ENCODE measurements around the gene SCARF1.

Gene SCARF1, protein sequence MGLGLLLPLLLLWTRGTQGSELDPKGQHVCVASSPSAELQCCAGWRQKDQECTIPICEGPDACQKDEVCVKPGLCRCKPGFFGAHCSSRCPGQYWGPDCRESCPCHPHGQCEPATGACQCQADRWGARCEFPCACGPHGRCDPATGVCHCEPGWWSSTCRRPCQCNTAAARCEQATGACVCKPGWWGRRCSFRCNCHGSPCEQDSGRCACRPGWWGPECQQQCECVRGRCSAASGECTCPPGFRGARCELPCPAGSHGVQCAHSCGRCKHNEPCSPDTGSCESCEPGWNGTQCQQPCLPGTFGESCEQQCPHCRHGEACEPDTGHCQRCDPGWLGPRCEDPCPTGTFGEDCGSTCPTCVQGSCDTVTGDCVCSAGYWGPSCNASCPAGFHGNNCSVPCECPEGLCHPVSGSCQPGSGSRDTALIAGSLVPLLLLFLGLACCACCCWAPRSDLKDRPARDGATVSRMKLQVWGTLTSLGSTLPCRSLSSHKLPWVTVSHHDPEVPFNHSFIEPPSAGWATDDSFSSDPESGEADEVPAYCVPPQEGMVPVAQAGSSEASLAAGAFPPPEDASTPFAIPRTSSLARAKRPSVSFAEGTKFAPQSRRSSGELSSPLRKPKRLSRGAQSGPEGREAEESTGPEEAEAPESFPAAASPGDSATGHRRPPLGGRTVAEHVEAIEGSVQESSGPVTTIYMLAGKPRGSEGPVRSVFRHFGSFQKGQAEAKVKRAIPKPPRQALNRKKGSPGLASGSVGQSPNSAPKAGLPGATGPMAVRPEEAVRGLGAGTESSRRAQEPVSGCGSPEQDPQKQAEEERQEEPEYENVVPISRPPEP

DNA sequence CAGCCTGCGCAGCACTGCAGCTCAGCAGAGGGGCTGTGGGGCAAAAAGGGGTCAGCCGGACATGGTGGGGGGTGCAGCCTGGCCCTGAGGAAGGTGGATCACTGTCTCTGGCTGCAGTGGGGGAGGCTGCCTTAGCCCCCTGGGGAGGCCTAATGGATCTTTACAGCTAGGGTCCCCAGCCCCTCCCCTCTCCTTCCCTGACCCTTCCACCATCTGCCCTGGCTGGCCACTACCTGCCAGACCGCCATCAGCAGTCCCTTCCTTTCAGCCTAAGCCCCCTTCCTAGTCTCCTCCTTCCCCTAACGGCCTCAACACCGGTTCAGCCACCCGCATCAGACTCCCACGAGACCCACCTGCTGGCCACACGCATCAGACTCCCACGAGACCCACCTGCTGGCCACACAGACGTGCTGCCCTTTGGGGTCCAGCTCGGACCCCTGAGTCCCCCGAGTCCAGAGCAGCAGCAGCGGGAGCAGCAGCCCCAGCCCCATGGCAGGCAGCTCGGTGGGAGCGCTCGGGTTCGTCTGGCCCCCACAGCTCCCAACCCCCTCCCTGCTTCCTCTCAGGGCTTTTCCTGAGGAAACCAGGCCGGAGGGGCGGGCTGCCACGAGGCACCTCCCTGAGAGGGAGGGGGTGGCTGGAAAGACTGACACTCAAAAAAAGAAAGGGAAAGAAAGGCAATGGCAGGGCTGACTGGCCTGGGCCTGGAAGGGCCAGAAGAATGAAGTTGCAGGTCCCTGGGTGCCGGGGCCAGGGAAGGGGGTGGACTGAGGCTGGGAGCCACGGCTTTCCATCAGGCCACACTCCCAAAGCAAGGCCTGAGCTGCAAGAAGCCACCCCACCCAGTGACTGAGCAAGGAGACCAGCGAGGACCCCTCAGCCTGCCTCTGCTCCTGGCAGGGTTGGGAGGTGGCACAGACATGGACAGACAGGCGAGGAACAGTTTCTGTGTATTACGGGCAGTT lies at the start of gene SCARF1:
Gene SCARF1 (minus strand): TSS at position 526 of the 965 bp plus-strand sequence. CDS start 35 bp downstream, at position 491.
- Histone ChIP-seq H4K20me1 (ENCODE audit: insufficient read depth, low read length) (no peaks in the 10 kb centered on the region), H3K4me1 (ENCODE audit: insufficient read depth, low read length, severe bottlenecking) (peaks cover 29% of the 10 kb centered on the region), H3K79me2 (ENCODE audit: insufficient read depth, low read length) (no peaks in the 10 kb centered on the region), H3K9me3 (ENCODE audit: low read length) (no peaks in the 10 kb centered on the region), H3K9ac (ENCODE audit: low read length) (no peak within 1 kb of the TSS; the same call in 1 of the 2 replicates), H3K4me3 (ENCODE audit: low read depth, low read length, poor library complexity, severe bottlenecking) (no peak within 1 kb of the TSS), H3K4me2 (ENCODE audit: low read length) (no peak within 1 kb of the TSS), H3K27ac (ENCODE audit: low read depth, low read length, poor library complexity, severe bottlenecking) (no peak within 1 kb of the TSS), H3K36me3 (ENCODE audit: insufficient read depth, low read length) (peaks cover 6% of the 10 kb centered on the region), H2AFZ (ENCODE audit: low read length) (no peak within 1 kb of the TSS), H3K27me3 (ENCODE audit: insufficient read depth, low read length) (no peaks in the 10 kb centered on the region), H3F3A (ENCODE audit: insufficient read depth, low read length) (no peaks in the 10 kb centered on the region), H3K9me2 (ENCODE audit: low read depth, low read length) (no peaks in the 10 kb centered on the region)
- no peak for TF ChIP-seq EZH2 (IDR thresholded peaks at IDR 0.05; ENCODE audit: borderline replicate concordance, low read length)
- TF ChIP-seq, protein P1, sequence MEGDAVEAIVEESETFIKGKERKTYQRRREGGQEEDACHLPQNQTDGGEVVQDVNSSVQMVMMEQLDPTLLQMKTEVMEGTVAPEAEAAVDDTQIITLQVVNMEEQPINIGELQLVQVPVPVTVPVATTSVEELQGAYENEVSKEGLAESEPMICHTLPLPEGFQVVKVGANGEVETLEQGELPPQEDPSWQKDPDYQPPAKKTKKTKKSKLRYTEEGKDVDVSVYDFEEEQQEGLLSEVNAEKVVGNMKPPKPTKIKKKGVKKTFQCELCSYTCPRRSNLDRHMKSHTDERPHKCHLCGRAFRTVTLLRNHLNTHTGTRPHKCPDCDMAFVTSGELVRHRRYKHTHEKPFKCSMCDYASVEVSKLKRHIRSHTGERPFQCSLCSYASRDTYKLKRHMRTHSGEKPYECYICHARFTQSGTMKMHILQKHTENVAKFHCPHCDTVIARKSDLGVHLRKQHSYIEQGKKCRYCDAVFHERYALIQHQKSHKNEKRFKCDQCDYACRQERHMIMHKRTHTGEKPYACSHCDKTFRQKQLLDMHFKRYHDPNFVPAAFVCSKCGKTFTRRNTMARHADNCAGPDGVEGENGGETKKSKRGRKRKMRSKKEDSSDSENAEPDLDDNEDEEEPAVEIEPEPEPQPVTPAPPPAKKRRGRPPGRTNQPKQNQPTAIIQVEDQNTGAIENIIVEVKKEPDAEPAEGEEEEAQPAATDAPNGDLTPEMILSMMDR (IDR thresholded peaks at IDR 0.05; ENCODE audit: low read length), result no peak

DNA sequence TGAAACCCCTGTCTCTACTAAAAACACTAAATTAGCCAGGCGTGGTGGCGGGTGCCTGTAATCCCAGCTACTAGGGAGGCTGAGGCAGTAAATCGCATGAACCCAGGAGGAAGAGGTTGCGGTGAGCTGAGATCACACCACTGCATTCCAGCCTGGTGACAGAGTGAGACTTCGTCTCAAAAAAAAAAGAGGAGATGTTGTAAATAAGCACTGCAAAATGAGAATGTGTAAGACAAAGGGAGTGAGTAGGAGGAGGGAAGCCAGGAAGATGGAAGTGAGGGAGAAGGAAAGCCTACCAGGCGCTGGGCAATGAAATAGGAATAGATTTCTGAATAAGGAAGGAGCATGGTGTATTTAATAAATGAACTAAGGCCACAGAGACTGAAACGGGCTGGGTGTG lies 47.8 kb upstream of the SCARF1 start:
- TF ChIP-seq EZH2 (IDR thresholded peaks at IDR 0.05; ENCODE audit: borderline replicate concordance, low read length), result no peak
- TF ChIP-seq, protein P1 (IDR thresholded peaks at IDR 0.05; ENCODE audit: low read length), result no peak
- Histone ChIP-seq H3K27me3 (ENCODE audit: insufficient read depth, low read length) (no peaks in the 10 kb centered on the region), H2AFZ (ENCODE audit: low read length) (no peak overlapping the region), H3K27ac (ENCODE audit: low read depth, low read length, poor library complexity, severe bottlenecking) (no peak overlapping the region), H3K9me2 (ENCODE audit: low read depth, low read length) (no peaks in the 10 kb centered on the region), H3K4me2 (ENCODE audit: low read length) (no peak overlapping the region), H3K4me1 (ENCODE audit: insufficient read depth, low read length, severe bottlenecking) (no peaks in the 10 kb centered on the region), H3K9ac (ENCODE audit: low read length) (no peak overlapping the region), H3K9me3 (ENCODE audit: low read length) (no peaks in the 10 kb centered on the region), H3K79me2 (ENCODE audit: insufficient read depth, low read length) (no peaks in the 10 kb centered on the region), H3K36me3 (ENCODE audit: insufficient read depth, low read length) (no peaks in the 10 kb centered on the region), H3F3A (ENCODE audit: insufficient read depth, low read length) (no peaks in the 10 kb centered on the region), H4K20me1 (ENCODE audit: insufficient read depth, low read length) (no peaks in the 10 kb centered on the region), H3K4me3 (ENCODE audit: low read depth, low read length, poor library complexity, severe bottlenecking) (no peak overlapping the region)
